ENCODE measurements around the gene ZNF264. TPM values are rescaled to one million over a fixed set of nuclear protein-coding genes. Genes with fewer than 3 reads are reported as not detected.

Gene ZNF264
- total and polyA plus RNA-seq, 12 donors, result 2.2 to 23.8 (median 20.6) TPM

- peak overlapping the region; percentile 65 to 96 (median 94) for H3K27ac ChIP-seq
- intact Hi-C loops (cut with DNase I), result loop anchor here in 8 of 10 donors (1.0 to 5.0 kb wide), 8 partner anchors 39 to 112 kb away; partner anchors contain the start of genes ZNF460 (in 5 of the 8), ZNF304 (in 2 of the 8) and ZNF264 (in 1 of the 8)
- H3K4me3 ChIP-seq, result peak overlapping the region; percentile 75 to 94 (median 88)
- H3K36me3 ChIP-seq, result peaks cover 0 to 30% (median 8%) of the 10 kb centered on the region in 9 donors
- DNase-seq (no peak), ATAC-seq (peak in 4 of 8 donors; percentile 17 to 49 (median 28))
- TF ChIP-seq CTCF (IDR thresholded peaks at IDR 0.05), result no peak
- WGBS, 2 donors, result 14 to 22% methylated on average over 12 of the region's 12 CpGs
- no peaks in the 10 kb centered on the region for H3K27me3 ChIP-seq
- peaks cover 7 to 34% (median 22%) of the 10 kb centered on the region in 9 donors for H3K4me1 ChIP-seq
- no peaks in the 10 kb centered on the region for H3K9me3 ChIP-seq
These were observed 48.6 kb downstream of the ZNF264 start for GRCh38 chr19:57239982-57240310.

- peak in 3 of 9 donors; percentile 18 to 36 (median 36) for TF ChIP-seq CTCF (IDR thresholded peaks at IDR 0.05)
- H3K9me3 ChIP-seq, result no peaks in the 10 kb centered on the region
- no peaks in the 10 kb centered on the region for H3K27me3 ChIP-seq
- peak within 1 kb of the TSS; percentile 65 to 96 (median 94) for H3K27ac ChIP-seq
- 0% methylated on average over 55 to 61 of the region's 61 CpGs for WGBS, 2 donors
- H3K4me1 ChIP-seq, result peaks cover 7 to 34% (median 22%) of the 10 kb centered on the region in 9 donors
- DNase-seq, result peak; percentile 97 to 98
- intact Hi-C loops (cut with DNase I), result loop anchor here in 8 of 10 donors (1.0 to 5.0 kb wide), 8 partner anchors 38 to 112 kb away; partner anchors contain the start of genes ZNF460 (in 5 of the 8), ZNF304 (in 2 of the 8) and ZNF264 (in 1 of the 8)
- peak; percentile 98 to 100 (median 99) for ATAC-seq
- H3K36me3 ChIP-seq, result peaks cover 0 to 35% (median 11%) of the 10 kb centered on the region in 9 donors
- H3K4me3 ChIP-seq, result peak within 1 kb of the TSS; percentile 75 to 94 (median 88)
These were observed 49.2 kb downstream of the ZNF264 start, which contains the start of gene ZNF805 for GRCh38 chr19:57240311-57241090. Gene ZNF805, plus strand, starts transcription at chr19:57240632. Its CDS starts 260 bp downstream, at chr19:57240892.

GRCh38 chr19:57241176-57241575 lies 49.9 kb downstream of the ZNF264 start:
- intact Hi-C loops (cut with DNase I), result loop anchor here in 7 of 10 donors (2.0 to 5.0 kb wide), 5 partner anchors 38 to 111 kb away; partner anchors contain the start of genes ZNF460 (in 4 of the 7), ZNF264 (in 1 of the 7) and ZNF304 (in 1 of the 7)
- WGBS, 2 donors, result 10 to 14% methylated on average over 7 of the region's 7 CpGs

More at GRCh38 chr19:57241176-57241575, 49.9 kb downstream of the ZNF264 start:
- ATAC-seq, result peak in 1 of 8 donors; percentile 12
- Histone ChIP-seq H3K27me3 (no peaks in the 10 kb centered on the region), H3K36me3 (peaks cover 0 to 42% (median 16%) of the 10 kb centered on the region in 9 donors), H3K9me3 (no peaks in the 10 kb centered on the region), H3K27ac (peak overlapping the region in 9 of 10 donors; percentile 78 to 96 (median 94)), H3K4me3 (peak overlapping the region; percentile 75 to 94 (median 88)), H3K4me1 (peaks cover 7 to 34% (median 22%) of the 10 kb centered on the region in 9 donors)
- no peak for DNase-seq
- TF ChIP-seq CTCF (IDR thresholded peaks at IDR 0.05), result no peak

Measured in heart right ventricle (tissue), 16 donors.